ENCODE measurements around the gene PLPPR3. TPM values are rescaled to one million over a fixed set of nuclear protein-coding genes. Genes with fewer than 3 reads are reported as not detected.

Gene PLPPR3
- total RNA-seq, 2 donors from 2014 or later = 110 to 111 TPM

DNA sequence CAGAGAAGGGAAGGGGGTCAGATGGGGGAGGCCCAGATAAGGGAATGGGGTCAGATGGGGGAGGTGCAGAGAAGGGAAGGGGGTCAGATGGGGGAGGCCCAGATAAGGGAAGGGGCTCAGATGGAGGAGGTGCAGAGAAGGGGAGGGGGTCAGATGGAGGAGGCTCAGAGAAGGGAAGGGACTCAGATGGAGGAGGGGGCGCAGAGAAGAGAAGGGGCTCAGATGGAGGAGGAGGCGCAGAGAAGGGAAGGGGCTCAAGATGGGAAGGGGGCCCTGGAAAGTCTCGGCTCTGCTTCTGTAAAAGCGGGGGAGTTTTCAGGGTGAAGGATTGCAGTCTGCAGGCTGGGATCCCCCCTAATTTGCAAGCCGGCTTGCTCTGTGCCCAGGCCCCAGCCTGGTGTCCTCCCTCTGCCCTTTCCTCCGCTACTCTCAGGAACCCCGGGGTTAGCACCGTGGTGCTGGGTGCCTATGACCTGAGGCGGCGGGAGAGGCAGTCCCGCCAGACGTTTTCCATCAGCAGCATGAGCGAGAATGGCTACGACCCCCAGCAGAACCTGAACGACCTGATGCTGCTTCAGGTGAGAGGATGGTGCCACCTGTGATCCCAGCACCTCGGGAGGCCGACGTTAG, 7.5 kb upstream of the PLPPR3 start:
- no peaks in the 10 kb centered on the region for H3K9me3 ChIP-seq (ENCODE audit: control insufficient read depth, low read length)
- H3K9ac ChIP-seq (ENCODE audit: extremely low read depth, low read length, poor library complexity, severe bottlenecking) = no peak overlapping the region
- Mint-ChIP-seq H3K27ac (no peak overlapping the region), H3K36me3 (ENCODE audit: low read depth) (no peaks in the 10 kb centered on the region), H3K9me3 (no peaks in the 10 kb centered on the region), H3K4me1 (no peaks in the 10 kb centered on the region), H3K4me3 (no peak overlapping the region), H3K27me3 (ENCODE audit: insufficient read depth) (no peaks in the 10 kb centered on the region)
- no peaks in the 10 kb centered on the region for H3K4me1 ChIP-seq (ENCODE audit: control insufficient read depth, insufficient read depth, low read length)
- H3K36me3 ChIP-seq (ENCODE audit: control insufficient read depth, insufficient read depth, low read length) = no peaks in the 10 kb centered on the region
- 76 to 88% methylated on average over 13 to 18 of the region's 18 CpGs for WGBS, 2 experiments (ENCODE audit: insufficient coverage in 1 of 2, insufficient read length in 1 of 2)
- no peaks in the 10 kb centered on the region for H3K27me3 ChIP-seq (ENCODE audit: control insufficient read depth, insufficient read depth, low read length, poor library complexity, severe bottlenecking)
- no peak overlapping the region for H3K4me3 ChIP-seq (ENCODE audit: low read length)
- TF ChIP-seq, protein P1, sequence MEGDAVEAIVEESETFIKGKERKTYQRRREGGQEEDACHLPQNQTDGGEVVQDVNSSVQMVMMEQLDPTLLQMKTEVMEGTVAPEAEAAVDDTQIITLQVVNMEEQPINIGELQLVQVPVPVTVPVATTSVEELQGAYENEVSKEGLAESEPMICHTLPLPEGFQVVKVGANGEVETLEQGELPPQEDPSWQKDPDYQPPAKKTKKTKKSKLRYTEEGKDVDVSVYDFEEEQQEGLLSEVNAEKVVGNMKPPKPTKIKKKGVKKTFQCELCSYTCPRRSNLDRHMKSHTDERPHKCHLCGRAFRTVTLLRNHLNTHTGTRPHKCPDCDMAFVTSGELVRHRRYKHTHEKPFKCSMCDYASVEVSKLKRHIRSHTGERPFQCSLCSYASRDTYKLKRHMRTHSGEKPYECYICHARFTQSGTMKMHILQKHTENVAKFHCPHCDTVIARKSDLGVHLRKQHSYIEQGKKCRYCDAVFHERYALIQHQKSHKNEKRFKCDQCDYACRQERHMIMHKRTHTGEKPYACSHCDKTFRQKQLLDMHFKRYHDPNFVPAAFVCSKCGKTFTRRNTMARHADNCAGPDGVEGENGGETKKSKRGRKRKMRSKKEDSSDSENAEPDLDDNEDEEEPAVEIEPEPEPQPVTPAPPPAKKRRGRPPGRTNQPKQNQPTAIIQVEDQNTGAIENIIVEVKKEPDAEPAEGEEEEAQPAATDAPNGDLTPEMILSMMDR (conservative IDR thresholded peaks at IDR 0.05) = no peak
- no peak overlapping the region for H3K27ac ChIP-seq (ENCODE audit: low read depth, low read length)
- no peak for DNase-seq

DNA sequence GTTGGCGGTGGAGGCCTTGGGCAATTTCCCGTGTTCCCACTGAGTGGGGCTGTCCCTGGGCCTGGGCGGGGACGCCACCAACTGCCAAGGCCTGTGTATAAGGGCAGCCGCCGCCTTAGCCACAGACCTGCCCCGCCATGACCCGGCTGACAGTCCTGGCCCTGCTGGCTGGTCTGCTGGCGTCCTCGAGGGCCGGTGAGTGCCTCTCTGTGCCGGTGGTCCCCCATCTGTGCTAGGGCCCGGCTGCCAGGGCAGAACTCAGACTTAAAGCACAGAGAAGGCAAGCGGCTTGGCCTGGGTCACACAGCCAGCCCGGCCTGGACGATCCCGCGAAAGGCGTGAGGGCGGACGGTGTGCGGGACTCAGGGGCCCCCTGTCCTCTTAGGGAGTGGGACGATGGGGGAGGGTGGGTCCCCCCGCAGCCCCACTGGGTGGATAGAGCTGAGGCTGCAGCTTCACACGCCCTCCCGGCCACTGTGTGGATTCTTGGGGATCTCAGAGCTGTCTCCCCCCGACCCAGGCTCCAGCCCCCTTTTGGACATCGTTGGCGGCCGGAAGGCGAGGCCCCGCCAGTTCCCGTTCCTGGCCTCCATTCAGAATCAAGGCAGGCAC, 6.1 kb upstream of the PLPPR3 start, which contains the start of gene AZU1:
Gene AZU1 (plus strand): TSS at position 128 of the 612 bp plus-strand sequence. CDS start 10 bp downstream, at position 138.
- no peak within 1 kb of the TSS for H3K4me3 Mint-ChIP-seq
- peaks cover 3% of the 10 kb centered on the region for H3K4me1 Mint-ChIP-seq
- H3K9me3 Mint-ChIP-seq = no peaks in the 10 kb centered on the region
- no peaks in the 10 kb centered on the region for H3K27me3 Mint-ChIP-seq (ENCODE audit: insufficient read depth)
- Histone ChIP-seq H3K27me3 (ENCODE audit: control insufficient read depth, insufficient read depth, low read length, poor library complexity, severe bottlenecking) (no peaks in the 10 kb centered on the region), H3K4me3 (ENCODE audit: low read length) (no peak within 1 kb of the TSS), H3K36me3 (ENCODE audit: control insufficient read depth, insufficient read depth, low read length) (no peaks in the 10 kb centered on the region), H3K9me3 (ENCODE audit: control insufficient read depth, low read length) (no peaks in the 10 kb centered on the region), H3K9ac (ENCODE audit: extremely low read depth, low read length, poor library complexity, severe bottlenecking) (no peak within 1 kb of the TSS), H3K4me1 (ENCODE audit: control insufficient read depth, insufficient read depth, low read length) (no peaks in the 10 kb centered on the region), H3K27ac (ENCODE audit: low read depth, low read length) (no peak within 1 kb of the TSS)
- 91 to 92% methylated on average over 11 to 33 of the region's 33 CpGs for WGBS, 2 experiments (ENCODE audit: insufficient coverage in 1 of 2, insufficient read length in 1 of 2)
- TF ChIP-seq, protein P1 (conservative IDR thresholded peaks at IDR 0.05) = no peak
- H3K36me3 Mint-ChIP-seq (ENCODE audit: low read depth) = no peaks in the 10 kb centered on the region
- DNase-seq = no peak
- H3K27ac Mint-ChIP-seq = no peak within 1 kb of the TSS

DNA sequence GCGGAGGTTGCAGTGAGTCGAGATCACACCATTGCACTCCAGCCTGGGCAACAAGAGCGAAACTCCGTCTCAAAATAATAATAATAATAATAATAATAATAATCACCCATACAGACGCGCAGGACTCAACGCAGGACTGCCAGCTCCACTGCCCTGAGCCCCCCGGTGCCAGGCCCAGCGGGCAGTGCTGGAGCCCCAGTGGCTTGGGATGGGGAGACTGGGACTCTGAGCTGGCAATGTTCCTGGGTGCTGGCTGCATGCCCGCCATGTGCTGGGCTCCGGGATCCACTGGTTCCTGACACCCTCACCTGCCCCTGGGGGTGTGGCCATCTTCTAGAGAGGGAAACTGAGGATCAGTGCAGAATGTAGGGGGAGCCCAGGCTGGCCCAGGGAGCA, 5.6 kb upstream of the PLPPR3 start:
- DNase-seq = no peak
- H3K27me3 Mint-ChIP-seq (ENCODE audit: insufficient read depth) = no peaks in the 10 kb centered on the region
- H3K4me3 Mint-ChIP-seq = no peak overlapping the region
- Histone ChIP-seq H3K9me3 (ENCODE audit: control insufficient read depth, low read length) (no peaks in the 10 kb centered on the region), H3K9ac (ENCODE audit: extremely low read depth, low read length, poor library complexity, severe bottlenecking) (no peak overlapping the region), H3K27me3 (ENCODE audit: control insufficient read depth, insufficient read depth, low read length, poor library complexity, severe bottlenecking) (no peaks in the 10 kb centered on the region), H3K27ac (ENCODE audit: low read depth, low read length) (no peak overlapping the region), H3K4me3 (ENCODE audit: low read length) (no peak overlapping the region), H3K36me3 (ENCODE audit: control insufficient read depth, insufficient read depth, low read length) (no peaks in the 10 kb centered on the region), H3K4me1 (ENCODE audit: control insufficient read depth, insufficient read depth, low read length) (no peaks in the 10 kb centered on the region)
- no peak overlapping the region for H3K27ac Mint-ChIP-seq
- peaks cover 3% of the 10 kb centered on the region for H3K4me1 Mint-ChIP-seq
- TF ChIP-seq, protein P1 (conservative IDR thresholded peaks at IDR 0.05) = no peak
- no peaks in the 10 kb centered on the region for H3K36me3 Mint-ChIP-seq (ENCODE audit: low read depth)
- 86 to 95% methylated on average over 1 to 8 of the region's 11 CpGs for WGBS, 2 experiments (ENCODE audit: insufficient coverage in 1 of 2, insufficient read length in 1 of 2)
- no peaks in the 10 kb centered on the region for H3K9me3 Mint-ChIP-seq
